Measurements from ENCODE around the gene ZNF536. TPM values are rescaled to one million over a fixed set of nuclear protein-coding genes. Genes with fewer than 3 reads are reported as not detected.

ZNF536 gene
- total RNA-seq, 4 donors from 2014 or later = 4.3 to 7.6 (median 5.5) TPM

GRCh38 chr19:30375553-30376031 is 3.4 kb downstream of the ZNF536 start:
- Histone ChIP-seq H3K4me3 (peak overlapping the region in 1 of 2 donors; percentile 37), H3K36me3 (no peaks in the 10 kb centered on the region), H3K4me1 (peaks cover 0 to 10% (median 0%) of the 10 kb centered on the region in 3 donors), H3K27ac (no peak overlapping the region), H3K9me3 (no peaks in the 10 kb centered on the region), H3K27me3 (peaks cover 77% of the 10 kb centered on the region)
- peak; percentile 10 for ATAC-seq
- TF ChIP-seq POLR2A (IDR thresholded peaks at IDR 0.05) (no peak), POLR2AphosphoS5 (IDR thresholded peaks at IDR 0.05) (no peak), CTCF (IDR thresholded peaks at IDR 0.05) (no peak), EP300 (IDR thresholded peaks at IDR 0.05) (no peak)
- WGBS, 2 donors (ENCODE audit: low coverage in 1 of 2) = 57% methylated on average over 8 of the region's 23 CpGs; no CpG with 5 or more reads in 1 of the 2 donors

GRCh38 chr19:30376272-30376671 is 4.1 kb downstream of the ZNF536 start:
- H3K27ac ChIP-seq = no peak overlapping the region
- peaks cover 0 to 10% (median 0%) of the 10 kb centered on the region in 3 donors for H3K4me1 ChIP-seq
- H3K4me3 ChIP-seq = no peak overlapping the region
- peaks cover 75% of the 10 kb centered on the region for H3K27me3 ChIP-seq
- H3K36me3 ChIP-seq = no peaks in the 10 kb centered on the region
- no peak for TF ChIP-seq POLR2A (IDR thresholded peaks at IDR 0.05)
- no peak for TF ChIP-seq POLR2AphosphoS5 (IDR thresholded peaks at IDR 0.05)
- TF ChIP-seq CTCF (IDR thresholded peaks at IDR 0.05) = no peak
- no peak for TF ChIP-seq EP300 (IDR thresholded peaks at IDR 0.05)
- WGBS, 2 donors (ENCODE audit: low coverage in 1 of 2) = 40 to 75% methylated on average over 1 of the region's 4 CpGs
- H3K9me3 ChIP-seq = no peaks in the 10 kb centered on the region
- ATAC-seq = no peak

GRCh38 chr19:30376826-30377425 is 4.7 kb downstream of the ZNF536 start:
- no peak overlapping the region for H3K4me3 ChIP-seq
- no peak for ATAC-seq
- no peak overlapping the region for H3K27ac ChIP-seq
- H3K27me3 ChIP-seq = peaks cover 74% of the 10 kb centered on the region
- no peaks in the 10 kb centered on the region for H3K36me3 ChIP-seq
- WGBS, 2 donors (ENCODE audit: low coverage in 1 of 2) = 97% methylated on average over 6 of the region's 15 CpGs; no CpG with 5 or more reads in 1 of the 2 donors
- TF ChIP-seq CTCF (IDR thresholded peaks at IDR 0.05) (no peak), POLR2A (IDR thresholded peaks at IDR 0.05) (no peak), EP300 (IDR thresholded peaks at IDR 0.05) (no peak), POLR2AphosphoS5 (IDR thresholded peaks at IDR 0.05) (no peak)
- peaks cover 0 to 10% (median 0%) of the 10 kb centered on the region in 3 donors for H3K4me1 ChIP-seq
- no peaks in the 10 kb centered on the region for H3K9me3 ChIP-seq

GRCh38 chr19:30378701-30379100 is 6.5 kb downstream of the ZNF536 start:
- TF ChIP-seq POLR2A (IDR thresholded peaks at IDR 0.05) = no peak
- TF ChIP-seq CTCF (IDR thresholded peaks at IDR 0.05) = no peak
- TF ChIP-seq POLR2AphosphoS5 (IDR thresholded peaks at IDR 0.05) = no peak
- TF ChIP-seq EP300 (IDR thresholded peaks at IDR 0.05) = no peak
- 58 to 80% methylated on average over 1 to 3 of the region's 4 CpGs for WGBS, 2 donors (ENCODE audit: low coverage in 1 of 2)

More at GRCh38 chr19:30378701-30379100, 6.5 kb downstream of the ZNF536 start:
- H3K4me3 ChIP-seq = no peak overlapping the region
- peaks cover 58% of the 10 kb centered on the region for H3K27me3 ChIP-seq
- no peaks in the 10 kb centered on the region for H3K36me3 ChIP-seq
- H3K27ac ChIP-seq = no peak overlapping the region
- no peak for ATAC-seq
- no peaks in the 10 kb centered on the region for H3K9me3 ChIP-seq
- H3K4me1 ChIP-seq = peaks cover 0 to 10% (median 0%) of the 10 kb centered on the region in 3 donors
